MCF 10A (cell line): ENCODE measurements around the gene CLCN6. TPM values are rescaled to one million over a fixed set of nuclear protein-coding genes. Genes with fewer than 3 reads are reported as not detected.
A peak's percentile ranks its signal among the peaks of the same experiment; 100 is the strongest.

ENCODE experiments used
- BruUV-seq: library from RNA; stranded (reverse); fragments of 400-500 nt; replicated peaks from 2 replicates; lab custom pipeline; 2021; lab: Mats Ljungman, UMichigan
- CTCF ChIA-PET: fragments of 300-600 bp; sonication (Branson Sonifier 250); formaldehyde crosslinking; extraction: SDS; loops from one replicate; lab custom pipeline; 2021; ENCODE audit warnings: antibody characterized with exemption, inconsistent platforms; lab: Yijun Ruan, JAX
- POLR2A ChIA-PET: fragments of 300-600, 350-650 bp; sonication (Branson Sonifier 250); formaldehyde crosslinking; extraction: SDS; loops from one replicate; lab custom pipeline; 2020; ENCODE audit warnings: antibody characterized with exemption, inconsistent platforms; lab: Yijun Ruan, JAX
- DNase-seq: peaks from one replicate; pipeline ENCODE4 v3.0.0-alpha.2; 2018; ENCODE audit not compliant: unreplicated experiment
- H3K27ac Mint-ChIP-seq: one replicate; pipeline ENCODE4 v1.8.0; 2022; ENCODE audit warnings: mild to moderate bottlenecking, low read depth, mixed read lengths; ENCODE audit not compliant: unreplicated experiment
- H3K27me3 Mint-ChIP-seq: one replicate; pipeline ENCODE4 v1.8.0; 2022; ENCODE audit warnings: mixed read lengths; ENCODE audit not compliant: insufficient read depth, unreplicated experiment
- H3K36me3 Mint-ChIP-seq: one replicate; pipeline ENCODE4 v1.8.0; 2022; ENCODE audit warnings: mild to moderate bottlenecking, moderate library complexity, mixed read lengths; ENCODE audit not compliant: insufficient read depth, unreplicated experiment
- H3K4me1 Mint-ChIP-seq: one replicate; pipeline ENCODE4 v1.8.0; 2022; ENCODE audit warnings: mixed read lengths; ENCODE audit not compliant: insufficient read depth, unreplicated experiment
- H3K4me3 Mint-ChIP-seq: one replicate; pipeline ENCODE4 v1.8.0; 2022; ENCODE audit warnings: mild to moderate bottlenecking, moderate library complexity, mixed read lengths; ENCODE audit not compliant: unreplicated experiment
- H3K9me3 Mint-ChIP-seq: one replicate; pipeline ENCODE4 v1.8.0; 2022; ENCODE audit warnings: mixed read lengths; ENCODE audit not compliant: unreplicated experiment
- CTCF ChIP-seq: fragments of 200-600 bp; IDR thresholded peaks from one replicate; pipeline ENCODE4 v1.8.0; 2022; ENCODE audit warnings: antibody characterized with exemption, mild to moderate bottlenecking; ENCODE audit not compliant: unreplicated experiment
- intact Hi-C: fragments of 100-400 bp; cut with micrococcal nuclease; formaldehyde crosslinking; loops from 2 replicates; pipeline ENCODE4 v1.14.1; 2022
- total RNA-seq: library from RNA; stranded (reverse); gene quantifications from 2 replicates; pipeline ENCODE4 v1.2.3, GENCODE V29; 2022

CLCN6 gene
- total RNA-seq, 1 experiment from 2014 or later, result 12.3 TPM

DNA sequence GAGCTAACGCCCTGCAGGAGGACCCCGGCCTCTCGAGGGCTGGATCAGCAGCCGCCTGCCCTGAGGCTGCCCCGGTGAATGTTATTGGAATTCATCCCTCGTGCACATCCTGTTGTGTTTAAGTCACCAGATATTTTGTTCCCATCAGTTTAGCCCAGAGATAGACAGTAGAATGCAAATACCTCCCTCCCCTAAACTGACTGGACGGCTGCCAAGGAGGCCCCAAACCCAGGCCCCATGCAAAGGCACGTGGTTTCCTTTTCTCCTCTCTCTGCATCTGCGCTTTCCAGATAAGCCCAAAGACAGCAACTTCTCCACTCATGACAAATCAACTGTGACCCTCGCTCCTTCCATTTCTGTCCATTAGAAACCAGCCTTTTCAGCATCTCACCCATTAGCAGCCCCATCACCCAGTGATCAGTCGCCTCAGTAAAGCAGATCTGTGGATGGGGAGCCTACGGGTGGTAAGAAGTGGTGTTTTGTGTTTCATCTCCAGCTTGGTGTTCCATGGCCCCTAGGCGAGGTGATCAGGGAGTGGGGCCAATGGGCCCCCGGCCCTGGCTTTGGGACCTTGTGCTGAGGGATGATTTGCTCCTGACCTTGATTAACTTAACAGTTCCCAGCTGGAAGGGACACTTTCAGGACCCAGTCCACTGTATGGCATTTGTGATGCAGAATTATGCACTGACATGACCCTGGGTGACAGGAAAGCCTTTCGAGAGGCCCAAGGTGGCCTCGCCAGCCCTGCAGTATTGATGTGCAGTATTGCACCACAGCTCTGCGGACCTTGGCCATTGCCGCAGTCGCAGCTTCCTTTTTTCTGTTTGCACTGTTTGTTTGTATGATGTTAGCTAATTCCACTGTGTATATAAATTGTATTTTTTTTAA lies 36.4 kb downstream of the CLCN6 start:
- no peak overlapping the region for H3K27ac Mint-ChIP-seq
- H3K4me1 Mint-ChIP-seq, result no peaks in the 10 kb centered on the region
- H3K27me3 Mint-ChIP-seq, result no peaks in the 10 kb centered on the region
- CTCF ChIA-PET, result interaction anchor here (0.6 to 0.7 kb wide), 4 partner anchors 18 to 120 kb away, joined by 3 to 7 read pairs (median 3); no protein-coding TSS in a partner anchor
- intact Hi-C loops, result no loop called here
- H3K9me3 Mint-ChIP-seq, result no peaks in the 10 kb centered on the region
- POLR2A ChIA-PET, result no interaction called here
- TF ChIP-seq CTCF, result no peak
- peaks cover 61% of the 10 kb centered on the region for H3K36me3 Mint-ChIP-seq
- no peak overlapping the region for H3K4me3 Mint-ChIP-seq
- no peak for DNase-seq
- BruUV-seq, result no TSS peak

DNA sequence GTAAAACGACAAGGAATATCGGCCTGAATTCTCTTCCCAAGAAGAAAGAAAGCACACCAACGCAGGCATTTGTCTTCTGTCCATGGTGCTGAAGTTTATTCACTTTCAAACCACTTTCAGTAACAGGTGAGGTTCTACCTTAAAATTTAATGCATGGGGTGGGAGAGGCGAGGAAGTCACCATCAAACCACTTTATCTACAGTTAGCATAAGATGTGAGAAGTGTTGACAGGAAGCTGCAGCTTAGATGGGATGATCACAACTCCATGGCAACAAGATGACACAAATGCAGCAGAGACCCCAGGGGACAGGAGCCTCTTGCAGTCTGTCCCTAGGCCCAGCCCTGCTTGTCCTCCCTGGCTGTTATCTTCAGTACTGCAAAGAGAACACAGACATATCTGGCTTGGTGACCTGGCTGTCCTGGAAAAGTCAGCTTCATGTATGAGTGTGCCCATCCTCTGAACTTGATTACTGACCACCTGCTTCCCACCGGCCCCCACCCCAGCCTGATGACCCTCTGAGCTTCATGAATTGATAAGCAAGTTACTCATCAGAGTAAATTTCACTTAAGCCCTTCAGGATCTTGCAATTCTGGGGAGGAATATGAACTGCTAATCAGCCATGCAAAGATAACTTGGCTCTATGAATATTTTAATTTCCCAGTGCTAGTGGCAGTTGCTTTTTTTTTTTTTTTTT lies 39.8 kb downstream of the CLCN6 start:
- intact Hi-C loops, result no loop called here
- Mint-ChIP-seq H3K27me3 (no peaks in the 10 kb centered on the region), H3K36me3 (peaks cover 41% of the 10 kb centered on the region), H3K27ac (no peak overlapping the region), H3K4me3 (no peak overlapping the region), H3K9me3 (no peaks in the 10 kb centered on the region), H3K4me1 (no peaks in the 10 kb centered on the region)
- ChIA-PET POLR2A (no interaction called here), CTCF (interaction anchor here (1.3 to 2.2 kb wide), 3 partner anchors 8 to 121 kb away, joined by 3 to 7 read pairs (median 4); no protein-coding TSS in a partner anchor)
- no TSS peak for BruUV-seq
- peak; percentile 39 for DNase-seq
- TF ChIP-seq CTCF, result no peak

DNA sequence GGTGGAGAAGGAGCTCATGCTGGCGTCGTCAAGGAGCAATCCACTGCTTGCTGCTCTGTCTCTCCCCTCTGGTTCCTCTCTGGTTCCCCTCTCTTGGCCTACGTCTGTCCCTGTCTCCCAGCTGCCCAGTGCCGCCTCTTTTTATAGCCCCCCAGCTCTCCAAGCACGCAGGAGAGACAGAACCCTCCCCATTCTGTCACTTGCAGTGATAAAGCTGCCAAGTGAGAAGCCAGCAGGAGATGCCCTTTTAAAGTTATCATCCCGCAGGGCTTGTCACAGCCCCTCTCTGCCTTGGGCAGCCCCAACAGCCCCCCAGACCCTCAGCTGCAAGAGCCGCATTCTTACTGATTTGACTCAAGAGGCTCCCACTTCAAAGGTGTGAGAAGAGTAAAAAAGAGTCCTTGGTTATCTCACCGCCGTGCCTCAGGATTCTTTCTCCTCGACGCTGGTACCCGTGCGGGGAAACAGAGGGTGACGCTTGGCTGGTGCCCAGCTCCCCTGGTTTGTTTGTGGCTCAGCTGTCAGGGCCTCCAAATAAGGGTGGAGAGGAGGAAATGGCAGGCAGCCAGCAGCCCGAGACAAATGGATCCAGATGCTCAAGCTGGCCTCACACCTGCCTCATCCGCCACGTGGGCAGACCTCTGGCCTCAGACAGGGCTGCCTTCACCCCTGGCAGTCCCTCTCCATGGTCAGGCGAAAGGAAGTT lies 41.8 kb downstream of the CLCN6 start, which contains the start of gene NPPA:
Gene NPPA (minus strand): TSS at position 117 of the 706 bp plus-strand sequence. CDS start 99 bp downstream, at position 18.
- no peaks in the 10 kb centered on the region for H3K4me1 Mint-ChIP-seq
- H3K4me3 Mint-ChIP-seq, result no peak within 1 kb of the TSS
- no peak for TF ChIP-seq CTCF
- H3K27me3 Mint-ChIP-seq, result peaks cover 10% of the 10 kb centered on the region
- H3K36me3 Mint-ChIP-seq, result peaks cover 32% of the 10 kb centered on the region
- DNase-seq, result no peak
- BruUV-seq, result no TSS peak
- CTCF ChIA-PET, result interaction anchor here (0.5 to 2.2 kb wide), 7 partner anchors 10 to 381 kb away, joined by 3 to 7 read pairs (median 3); no protein-coding TSS in a partner anchor
- POLR2A ChIA-PET, result interaction anchor here (0.6 to 1.1 kb wide), 2 partner anchors 50 to 60 kb away, joined by 4 read pairs; no protein-coding TSS in a partner anchor
- no peaks in the 10 kb centered on the region for H3K9me3 Mint-ChIP-seq
- H3K27ac Mint-ChIP-seq, result no peak within 1 kb of the TSS
- intact Hi-C loops, result no loop called here
